Large intestine (tissue), 12 donors: ENCODE results near the gene AGAP9. TPM values are rescaled to one million over a fixed set of nuclear protein-coding genes. Genes with fewer than 3 reads are reported as not detected.
"Not testable (repeated sequence)": the region's sequence is repeated elsewhere in the genome, so short reads cannot be mapped to it uniquely, and the experiment has no call there.

ENCODE experiments used
- DNase-seq, 2 donors: peaks; one replicate each; pipeline versions ENCODE4 v3.0.0 to v3.0.0-alpha.2; 2013
- H3K27ac ChIP-seq: one replicate; pipeline ENCODE4 v1.5.1; 2013; ENCODE audit warnings: low read length
- H3K27me3 ChIP-seq: 2 replicates; pipeline ENCODE4 v1.6.1; 2013; ENCODE audit warnings: low read length; ENCODE audit not compliant: control insufficient read depth, insufficient read depth
- H3K36me3 ChIP-seq: 2 replicates; pipeline ENCODE4 v1.6.1; 2013; ENCODE audit warnings: low read length; ENCODE audit not compliant: control insufficient read depth, insufficient read depth
- H3K4me1 ChIP-seq: one replicate; pipeline ENCODE4 v1.6.1; 2013; ENCODE audit warnings: low read length; ENCODE audit not compliant: control insufficient read depth, insufficient read depth
- H3K4me3 ChIP-seq: one replicate; pipeline ENCODE4 v1.5.1; 2013; ENCODE audit warnings: low read length
- H3K9me3 ChIP-seq: one replicate; pipeline ENCODE4 v1.6.1; 2013; ENCODE audit warnings: mild to moderate bottlenecking, low read depth, low read length, moderate library complexity; ENCODE audit not compliant: control insufficient read depth
- WGBS: methylation state at CpG from one replicate; pipeline ENCODE4 v1.1.5; 2013; ENCODE audit warnings: low lambda C conversion rate; ENCODE audit not compliant: insufficient coverage; 5-methylcytosine and 5-hydroxymethylcytosine counted together
- long read RNA-seq, 11 donors: transcript quantifications; one replicate each; lab custom pipeline, GENCODE V29; 2026
- polyA plus RNA-seq: library from polyadenylated mRNA; unstranded; fragments of 120-200 nt; gene quantifications from one replicate; pipeline ENCODE4 v1.2.1, GENCODE V29; 2013

The AGAP9 gene
- 59.1 TPM for polyA plus RNA-seq
- long read RNA-seq, donor 1, result 0 reads
- long read RNA-seq, donor 2, partial matches to known transcripts, result 6 of 7 reads
- long read RNA-seq, donor 2, other reads (novel, unspliced or antisense), result 0 of 7 reads
- long read RNA-seq, donor 3, result 0 reads
- long read RNA-seq, donor 4, partial matches to known transcripts, result 0 of 1 reads
- long read RNA-seq, donor 4, other reads (novel, unspliced or antisense), result 0 of 1 reads
- long read RNA-seq, donor 5, result 0 reads
- long read RNA-seq, donor 6, partial matches to known transcripts, result 14 of 15 reads
- long read RNA-seq, donor 6, other reads (novel, unspliced or antisense), result 0 of 15 reads
- long read RNA-seq, donor 7, result 0 reads
- long read RNA-seq, donor 8, partial matches to known transcripts, result 0 of 1 reads
- long read RNA-seq, donor 8, other reads (novel, unspliced or antisense), result 0 of 1 reads
- long read RNA-seq, donor 9, result 0 reads
- long read RNA-seq, donor 10, partial matches to known transcripts, result 14 of 16 reads
- long read RNA-seq, donor 10, other reads (novel, unspliced or antisense), result 0 of 16 reads
- long read RNA-seq, donor 11, result 0 reads

GRCh38 chr10:47523475-47523874 lies at the start of gene AGAP9:
Gene AGAP9 (minus strand): TSS chr10:47523638. CDS start chr10:47523526, 112 bp downstream.
- no CpG with 5 or more reads among the region's 20 CpGs for WGBS
- H3K27ac ChIP-seq, H3K27me3 ChIP-seq, DNase-seq, H3K4me1 ChIP-seq, H3K4me3 ChIP-seq, H3K36me3 ChIP-seq, H3K9me3 ChIP-seq: not testable (repeated sequence)

DNA sequence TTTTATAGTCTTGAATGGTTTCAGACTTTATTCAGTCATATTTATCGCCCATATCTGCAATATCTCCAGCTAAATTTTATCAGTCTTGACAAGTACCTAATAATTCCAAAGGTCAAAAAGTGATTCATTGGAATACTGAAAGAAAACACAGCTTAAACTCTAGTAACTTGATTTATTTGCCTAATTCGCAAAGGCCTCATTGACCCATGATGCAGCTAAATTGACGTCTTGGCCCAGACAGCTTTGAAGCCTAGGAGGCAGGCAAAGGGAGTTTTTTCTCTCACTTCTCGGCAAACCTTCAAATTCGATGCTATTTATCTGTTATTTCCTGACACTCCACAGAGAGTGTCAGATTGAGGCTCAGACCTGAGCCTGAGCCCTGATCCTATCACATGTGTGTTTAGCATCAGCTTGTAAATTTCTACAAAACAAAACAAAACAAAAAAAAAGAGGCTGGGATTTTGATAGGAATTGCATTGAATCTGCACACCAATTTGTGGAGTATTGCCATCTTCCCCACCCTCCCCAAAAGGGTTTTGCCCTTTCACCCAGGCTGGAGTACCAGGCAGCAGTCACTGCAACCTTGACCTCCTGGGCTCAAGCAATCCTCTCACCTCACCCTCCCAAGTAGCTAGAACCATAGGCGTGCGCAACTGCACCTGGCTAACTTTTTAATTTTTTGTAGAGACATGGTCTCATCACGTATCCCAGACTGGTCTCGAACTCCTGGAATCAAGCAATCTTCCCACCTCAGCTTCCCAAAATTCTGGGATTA lies 47.9 kb upstream of the AGAP9 start:
- WGBS, result no CpG with 5 or more reads among the region's 9 CpGs
- H3K36me3 ChIP-seq, H3K4me3 ChIP-seq, H3K9me3 ChIP-seq, DNase-seq, H3K27me3 ChIP-seq, H3K27ac ChIP-seq, H3K4me1 ChIP-seq: not testable (repeated sequence)

DNA sequence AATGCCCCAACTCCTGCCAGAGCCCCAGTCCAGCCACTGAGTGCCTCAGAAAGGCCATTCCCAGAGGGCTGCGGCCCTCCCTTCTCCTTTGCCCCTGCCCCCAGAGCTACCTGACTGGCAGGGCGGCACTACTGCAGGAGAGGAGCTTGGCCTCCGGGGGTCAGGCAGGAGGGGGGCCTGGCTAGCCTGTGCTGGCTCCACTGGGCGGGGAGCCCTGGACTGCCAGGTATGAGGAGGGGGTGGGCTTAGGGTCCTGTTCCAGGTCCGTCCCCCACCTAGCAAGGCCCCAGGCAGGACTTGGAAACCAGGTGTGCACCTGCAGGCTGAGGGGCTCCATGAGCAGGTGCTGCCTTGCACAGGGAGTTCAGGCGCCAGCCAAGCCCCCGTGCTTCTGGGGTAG lies 43.3 kb upstream of the AGAP9 start:
- not testable (repeated sequence) for H3K27ac ChIP-seq, H3K9me3 ChIP-seq, H3K4me1 ChIP-seq, H3K36me3 ChIP-seq, H3K27me3 ChIP-seq, DNase-seq, H3K4me3 ChIP-seq
- WGBS, result no CpG with 5 or more reads among the region's 7 CpGs

DNA sequence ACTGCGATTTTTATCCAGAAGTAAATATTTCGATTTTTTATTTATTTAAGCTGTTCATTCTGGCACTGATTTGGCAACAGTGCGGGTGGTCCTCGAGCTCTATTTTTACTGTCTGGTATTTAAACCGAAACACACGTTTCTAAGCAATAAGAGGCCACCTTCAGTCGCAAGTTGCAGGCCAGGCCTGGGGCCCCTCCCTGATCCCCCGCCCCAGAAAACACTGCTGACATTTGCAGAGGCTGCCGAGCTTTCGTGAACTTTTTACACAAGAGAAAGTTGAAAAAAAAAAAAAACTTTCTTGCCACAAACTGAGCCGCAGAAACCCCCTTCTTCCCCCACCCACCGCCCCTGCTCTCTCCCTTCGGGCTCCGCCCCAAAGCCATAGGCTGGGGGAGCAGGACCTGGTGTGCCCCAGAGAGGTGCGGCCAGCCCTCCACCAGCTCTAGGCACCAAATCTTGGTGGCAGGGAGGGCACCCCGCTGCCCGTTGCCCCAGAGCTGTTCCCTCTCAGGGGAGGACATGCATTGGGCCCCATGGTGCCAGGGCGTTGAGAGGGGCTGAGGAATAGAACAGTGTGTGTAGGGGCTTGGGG lies 42.8 kb upstream of the AGAP9 start:
- H3K9me3 ChIP-seq, DNase-seq, H3K36me3 ChIP-seq, H3K27me3 ChIP-seq, H3K4me3 ChIP-seq, H3K27ac ChIP-seq, H3K4me1 ChIP-seq: not testable (repeated sequence)
- WGBS, result no CpG with 5 or more reads among the region's 18 CpGs

- H3K4me1 ChIP-seq, H3K36me3 ChIP-seq, H3K27me3 ChIP-seq, H3K27ac ChIP-seq, DNase-seq, H3K9me3 ChIP-seq, H3K4me3 ChIP-seq: not testable (repeated sequence)
- WGBS, result no CpG with 5 or more reads among the region's 47 CpGs
Observed at GRCh38 chr10:47565517-47565920, 42.1 kb upstream of the AGAP9 start.

- not testable (repeated sequence) for DNase-seq, H3K27me3 ChIP-seq, H3K4me3 ChIP-seq, H3K27ac ChIP-seq, H3K9me3 ChIP-seq, H3K4me1 ChIP-seq, H3K36me3 ChIP-seq
- no CpG with 5 or more reads among the region's 27 CpGs for WGBS
Observed at GRCh38 chr10:47564953-47565352, 41.5 kb upstream of the AGAP9 start.

DNA sequence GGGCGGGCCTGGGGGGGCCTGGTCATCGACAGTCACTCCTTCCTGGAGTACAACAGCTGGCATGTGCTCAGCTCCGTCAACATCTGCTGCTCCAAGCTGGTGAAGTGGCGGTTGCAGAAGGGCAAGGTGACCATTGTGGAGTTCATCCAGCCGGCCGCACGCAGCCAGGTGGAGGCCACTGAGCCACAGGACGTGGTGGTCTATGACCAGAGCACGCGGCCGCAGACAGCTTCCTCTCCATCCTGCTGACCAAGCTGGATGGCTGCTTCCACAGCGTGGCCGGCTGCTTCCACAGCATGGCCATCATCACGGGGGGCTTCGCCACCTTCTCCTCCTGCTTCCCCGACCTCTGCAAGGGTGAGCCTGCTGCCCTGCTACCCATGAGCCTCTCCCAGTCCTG lies 40.9 kb upstream of the AGAP9 start:
- H3K27ac ChIP-seq, H3K36me3 ChIP-seq, DNase-seq, H3K4me1 ChIP-seq, H3K27me3 ChIP-seq, H3K9me3 ChIP-seq, H3K4me3 ChIP-seq: not testable (repeated sequence)
- no CpG with 5 or more reads among the region's 16 CpGs for WGBS

- not testable (repeated sequence) for DNase-seq, H3K4me1 ChIP-seq, H3K27me3 ChIP-seq, H3K36me3 ChIP-seq, H3K27ac ChIP-seq, H3K9me3 ChIP-seq, H3K4me3 ChIP-seq
- WGBS, result no CpG with 5 or more reads among the region's 7 CpGs
Observed at GRCh38 chr10:47560452-47560851, 37.0 kb upstream of the AGAP9 start.

GRCh38 chr10:47559718-47560308 lies 36.4 kb upstream of the AGAP9 start:
- H3K4me1 ChIP-seq, H3K27ac ChIP-seq, H3K36me3 ChIP-seq, H3K9me3 ChIP-seq, H3K27me3 ChIP-seq, DNase-seq, H3K4me3 ChIP-seq: not testable (repeated sequence)
- WGBS, result no CpG with 5 or more reads among the region's 1 CpG

DNA sequence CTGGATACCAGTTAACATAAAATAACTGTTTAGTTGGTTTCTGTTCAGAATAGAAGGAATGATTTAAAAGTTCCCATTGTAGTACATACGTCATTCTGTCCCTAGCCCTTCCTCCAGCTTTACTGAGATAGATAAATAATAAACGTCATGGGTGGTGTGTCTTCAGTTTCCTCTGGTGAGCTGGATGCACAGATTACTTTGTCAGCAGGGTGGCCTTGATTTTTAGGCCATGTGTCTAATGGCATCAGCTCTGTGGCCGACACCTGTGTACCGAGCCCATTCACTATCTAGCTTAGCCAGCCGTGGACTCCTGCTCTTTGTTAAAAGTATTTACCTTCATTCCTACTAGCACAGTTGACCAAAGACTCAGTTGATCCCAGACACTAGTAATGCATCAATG lies 34.7 kb upstream of the AGAP9 start:
- H3K9me3 ChIP-seq, H3K4me3 ChIP-seq, H3K36me3 ChIP-seq, H3K4me1 ChIP-seq, H3K27me3 ChIP-seq: not testable (repeated sequence)
- no CpG with 5 or more reads among the region's 5 CpGs for WGBS
- H3K27ac ChIP-seq, result peak overlapping the region; percentile 21
- peak; percentile 4 to 65 for DNase-seq
